ENCODE data around the gene NUP93.
"Not testable (repeated sequence)": the region's sequence is repeated elsewhere in the genome, so short reads cannot be mapped to it uniquely, and the experiment has no call there.

Gene NUP93

DNA sequence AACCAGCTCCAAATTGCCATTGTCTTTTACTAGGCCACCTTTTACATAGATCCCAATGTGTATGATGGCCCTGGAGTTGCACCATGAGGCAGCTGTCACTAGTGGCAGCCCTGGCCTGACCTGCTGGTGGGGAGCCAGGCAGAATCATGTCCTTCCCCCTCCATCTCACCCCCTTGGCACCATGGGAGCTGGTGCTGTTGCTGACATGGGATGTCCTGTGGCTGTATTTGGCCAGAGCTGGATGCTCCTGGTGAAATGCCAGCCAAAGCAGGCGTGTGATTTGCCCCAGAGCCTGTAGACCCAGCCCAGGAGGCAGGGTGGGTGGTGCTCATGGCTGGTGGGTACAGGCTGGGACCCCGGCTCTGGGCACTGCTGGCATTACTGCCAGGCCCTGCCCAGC is 153.7 kb downstream of the NUP93 start:
- TF ChIP-seq JUND (IDR thresholded peaks at IDR 0.05; ENCODE audit: low read depth), result no peak
- in situ Hi-C loops (cut with HindIII; ENCODE audit: low pct_unique_long_range_greater_than_20kb, low sequenced_read_pairs), result no loop called here
- no peak for DNase-seq (ENCODE audit: low read depth in 1 of 2, low spot score in 1 of 2)

DNA sequence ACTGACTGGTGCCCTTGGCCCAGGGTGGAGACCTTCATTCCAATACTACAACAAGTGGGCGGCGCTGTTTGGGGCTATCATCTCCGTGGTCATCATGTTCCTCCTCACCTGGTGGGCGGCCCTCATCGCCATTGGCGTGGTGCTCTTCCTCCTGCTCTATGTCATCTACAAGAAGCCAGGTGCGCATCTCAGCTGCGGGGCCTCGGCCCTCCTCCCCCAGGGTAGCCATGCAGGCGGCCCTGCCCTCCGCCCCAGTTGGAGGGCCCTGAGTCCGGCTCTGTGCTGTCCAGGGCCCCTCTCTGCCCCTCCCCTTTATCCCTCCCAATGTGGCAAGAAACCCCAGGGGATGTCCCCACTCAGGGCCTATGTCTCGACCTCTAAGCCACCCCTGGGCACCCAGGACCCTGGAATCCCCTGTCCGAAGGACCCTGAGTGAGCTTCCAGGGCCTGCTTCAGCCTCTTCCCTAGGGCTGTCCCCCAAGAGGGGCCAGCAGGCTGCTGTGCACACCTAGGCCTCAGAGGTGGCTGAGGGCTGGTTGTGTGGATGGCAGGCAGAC is 154.2 kb downstream of the NUP93 start:
- TF ChIP-seq JUND (IDR thresholded peaks at IDR 0.05; ENCODE audit: low read depth), result no peak
- DNase-seq (ENCODE audit: low read depth in 1 of 2, low spot score in 1 of 2), result no peak
- in situ Hi-C loops (cut with HindIII; ENCODE audit: low pct_unique_long_range_greater_than_20kb, low sequenced_read_pairs), result no loop called here

DNA sequence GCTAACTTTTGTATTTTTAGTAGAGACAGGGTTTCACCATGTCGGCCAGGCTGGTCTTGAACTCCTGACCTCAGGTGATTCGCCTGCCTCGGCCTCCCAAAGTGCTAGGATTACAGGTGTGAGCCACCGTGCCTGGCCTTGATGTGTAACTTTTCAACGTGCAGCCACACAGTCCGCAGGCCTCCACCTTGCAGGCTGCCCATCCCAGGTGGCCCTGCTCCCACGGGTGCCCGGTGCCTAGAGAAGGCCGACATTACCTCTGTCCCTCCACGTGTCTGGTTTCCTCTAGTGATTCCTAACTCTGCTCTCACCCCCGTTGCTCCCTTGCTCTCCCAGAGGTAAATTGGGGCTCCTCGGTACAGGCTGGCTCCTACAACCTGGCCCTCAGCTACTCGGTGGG is 155.0 kb downstream of the NUP93 start:
- in situ Hi-C loops (cut with HindIII; ENCODE audit: low pct_unique_long_range_greater_than_20kb, low sequenced_read_pairs); DNase-seq (ENCODE audit: low read depth in 1 of 2, low spot score in 1 of 2): not testable (repeated sequence)

DNA sequence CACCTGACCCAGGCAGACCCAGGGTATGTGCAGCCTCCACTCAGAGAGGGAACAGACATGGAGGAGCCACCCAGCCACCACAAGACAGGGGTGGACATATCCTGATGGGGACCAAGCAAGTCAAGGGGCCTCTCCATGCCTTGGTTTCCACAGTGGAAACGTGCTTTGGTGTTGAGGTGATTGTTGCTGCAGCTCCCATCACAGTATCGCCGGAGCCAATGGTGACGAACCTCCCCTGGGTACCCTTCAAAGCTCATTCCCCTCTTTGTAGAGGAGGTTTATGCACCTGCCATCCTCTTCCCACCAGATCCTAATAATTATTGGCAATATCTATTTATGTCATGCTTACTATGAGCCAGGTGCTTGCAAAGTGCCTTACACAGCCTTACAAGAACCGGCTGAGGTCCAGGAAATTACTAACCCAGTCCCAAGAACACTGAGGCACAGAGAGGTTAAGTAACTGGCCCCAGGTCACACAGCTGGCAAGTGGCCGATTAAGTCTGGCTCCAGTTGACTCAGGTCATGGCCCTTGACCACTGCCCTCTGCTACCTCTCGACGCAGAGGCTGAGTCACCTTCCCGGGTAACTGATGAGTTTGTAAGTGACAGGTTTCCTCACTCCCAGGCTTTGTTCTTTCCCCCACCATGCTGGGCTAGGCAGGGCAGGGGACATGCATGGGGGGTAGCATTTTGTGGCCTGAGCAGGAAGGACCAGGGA is 155.7 kb downstream of the NUP93 start:
- no peak for DNase-seq (ENCODE audit: low read depth in 1 of 2, low spot score in 1 of 2)
- in situ Hi-C loops (cut with HindIII; ENCODE audit: low pct_unique_long_range_greater_than_20kb, low sequenced_read_pairs), result no loop called here
- TF ChIP-seq JUND (IDR thresholded peaks at IDR 0.05; ENCODE audit: low read depth), result no peak

DNA sequence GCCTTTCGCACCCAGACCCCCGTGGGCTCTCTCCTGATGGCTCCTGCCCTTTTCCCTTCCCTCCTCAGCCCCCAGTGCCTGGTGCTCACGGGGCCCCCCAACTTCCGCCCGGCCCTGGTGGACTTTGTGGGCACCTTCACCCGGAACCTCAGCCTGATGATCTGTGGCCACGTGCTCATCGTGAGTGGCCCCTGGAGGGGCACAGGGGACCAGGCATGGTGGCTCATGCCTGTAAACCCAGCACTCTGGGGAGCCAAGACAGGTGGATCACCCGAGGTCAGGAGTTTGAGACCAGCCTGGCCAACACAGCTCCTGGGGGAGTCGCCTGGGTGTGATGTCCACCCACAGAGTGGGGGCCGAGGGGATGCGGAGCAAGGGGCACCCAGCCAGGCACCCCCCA is 156.4 kb downstream of the NUP93 start:
- no peak for DNase-seq (ENCODE audit: low read depth in 1 of 2, low spot score in 1 of 2)
- in situ Hi-C loops (cut with HindIII; ENCODE audit: low pct_unique_long_range_greater_than_20kb, low sequenced_read_pairs), result no loop called here
- TF ChIP-seq JUND (IDR thresholded peaks at IDR 0.05; ENCODE audit: low read depth), result no peak

DNA sequence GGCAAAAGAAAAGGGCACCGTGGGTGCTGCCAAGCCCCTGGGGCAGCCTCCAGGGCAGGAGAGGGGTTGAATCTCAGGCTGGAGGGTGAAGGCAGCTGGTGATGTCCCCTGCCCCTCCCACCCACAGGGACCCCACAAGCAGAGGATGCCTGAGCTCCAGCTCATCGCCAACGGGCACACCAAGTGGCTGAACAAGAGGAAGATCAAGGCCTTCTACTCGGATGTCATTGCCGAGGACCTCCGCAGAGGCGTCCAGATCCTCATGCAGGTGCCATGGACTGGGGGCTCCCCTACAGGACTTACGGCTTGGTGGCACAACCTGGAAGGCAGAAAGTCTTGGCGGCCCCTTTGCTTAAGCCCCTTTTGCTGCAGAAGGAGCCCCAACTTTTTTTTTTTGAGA is 156.9 kb downstream of the NUP93 start:
- in situ Hi-C loops (cut with HindIII; ENCODE audit: low pct_unique_long_range_greater_than_20kb, low sequenced_read_pairs), result no loop called here
- no peak for TF ChIP-seq JUND (IDR thresholded peaks at IDR 0.05; ENCODE audit: low read depth)
- DNase-seq (ENCODE audit: low read depth in 1 of 2, low spot score in 1 of 2), result no peak

DNA sequence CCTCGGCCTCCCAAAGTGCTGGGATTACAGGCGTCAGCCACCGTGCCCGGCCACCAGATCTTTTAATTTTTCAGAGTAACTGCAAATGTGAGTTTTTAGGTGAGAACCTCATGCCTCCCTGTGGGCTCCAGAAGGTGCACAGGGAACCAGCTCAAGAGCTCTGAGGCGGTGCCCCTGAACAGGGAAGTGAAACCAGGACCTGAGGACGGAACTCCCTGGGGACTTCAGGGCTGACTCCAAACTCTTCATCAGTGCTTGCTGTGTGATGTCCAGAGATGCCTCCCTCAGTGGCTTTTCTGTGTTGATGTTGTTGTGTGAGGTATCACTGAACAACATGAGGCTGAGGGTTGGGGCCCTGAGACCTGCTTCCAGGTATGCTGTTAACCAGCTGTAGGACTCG is 158.9 kb downstream of the NUP93 start:
- in situ Hi-C loops (cut with HindIII; ENCODE audit: low pct_unique_long_range_greater_than_20kb, low sequenced_read_pairs), result no loop called here
- no peak for TF ChIP-seq JUND (IDR thresholded peaks at IDR 0.05; ENCODE audit: low read depth)
- no peak for DNase-seq (ENCODE audit: low read depth in 1 of 2, low spot score in 1 of 2)

DNA sequence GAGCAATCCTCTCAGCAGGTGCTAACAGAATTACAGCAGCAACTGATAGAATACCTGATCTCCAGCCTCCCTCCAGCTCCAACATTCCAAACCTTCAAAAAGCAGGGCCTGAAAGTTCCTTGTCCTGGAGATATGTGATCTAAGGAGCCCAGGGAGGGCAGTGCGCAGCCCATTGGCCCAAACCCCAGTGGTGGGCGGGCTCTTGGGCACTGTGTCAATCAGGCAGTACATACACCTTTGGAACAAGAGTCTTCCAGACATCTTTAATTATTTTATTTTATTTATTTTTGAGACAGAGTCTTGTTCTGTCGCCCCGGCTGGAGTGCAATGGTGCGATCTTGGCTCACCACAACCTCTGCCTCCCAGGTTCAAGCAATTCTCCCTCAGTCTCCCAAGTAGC is 159.3 kb downstream of the NUP93 start:
- in situ Hi-C loops (cut with HindIII; ENCODE audit: low pct_unique_long_range_greater_than_20kb, low sequenced_read_pairs), result no loop called here
- TF ChIP-seq JUND (IDR thresholded peaks at IDR 0.05; ENCODE audit: low read depth), result no peak
- DNase-seq (ENCODE audit: low read depth in 1 of 2, low spot score in 1 of 2), result peak in 1 of 2 experiments; percentile 34

DNA sequence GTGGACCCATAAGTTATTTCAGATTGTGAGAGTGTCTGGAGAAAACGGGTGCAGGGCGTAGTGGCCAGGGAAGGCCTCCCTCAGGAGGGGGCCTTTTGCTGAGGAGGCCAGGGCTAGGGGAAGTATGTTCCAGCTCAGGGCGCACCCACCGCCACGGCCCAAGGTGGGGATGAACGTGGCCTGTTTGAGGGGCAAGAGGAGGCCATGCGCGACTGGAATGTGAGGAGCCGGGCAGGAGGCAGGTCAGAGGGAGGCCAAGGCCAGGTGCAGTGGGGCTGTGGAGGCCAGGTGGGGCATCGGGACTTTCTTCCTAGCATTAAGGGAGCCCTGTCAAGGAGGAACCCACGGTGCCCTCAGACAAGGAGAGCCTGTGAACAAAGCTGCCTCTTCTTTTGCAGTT is 161.8 kb downstream of the NUP93 start:
- TF ChIP-seq JUND (IDR thresholded peaks at IDR 0.05; ENCODE audit: low read depth), result no peak
- no peak for DNase-seq (ENCODE audit: low read depth in 1 of 2, low spot score in 1 of 2)
- in situ Hi-C loops (cut with HindIII; ENCODE audit: low pct_unique_long_range_greater_than_20kb, low sequenced_read_pairs), result no loop called here

DNA sequence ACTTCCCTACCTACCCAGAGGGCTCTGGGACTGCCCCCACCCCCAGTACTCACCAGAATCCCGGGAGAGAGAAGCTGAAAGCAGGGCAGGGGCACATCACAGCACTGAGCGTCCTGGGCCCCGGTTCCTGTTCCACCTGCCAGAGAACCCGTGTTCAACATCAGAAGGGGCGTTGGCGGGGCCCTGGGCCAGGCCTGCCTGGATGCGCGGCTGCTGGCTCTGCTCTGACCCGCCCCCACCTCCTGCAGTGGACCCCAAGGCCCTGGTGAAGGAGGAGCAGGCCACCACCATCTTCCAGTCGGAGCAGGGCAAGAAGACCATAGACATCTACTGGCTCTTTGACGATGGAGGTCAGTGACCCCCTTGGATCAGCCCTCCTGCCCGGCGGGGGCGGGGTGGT is 162.8 kb downstream of the NUP93 start:
- no peak for DNase-seq (ENCODE audit: low read depth in 1 of 2, low spot score in 1 of 2)
- in situ Hi-C loops (cut with HindIII; ENCODE audit: low pct_unique_long_range_greater_than_20kb, low sequenced_read_pairs), result no loop called here
- TF ChIP-seq JUND (IDR thresholded peaks at IDR 0.05; ENCODE audit: low read depth), result no peak

DNA sequence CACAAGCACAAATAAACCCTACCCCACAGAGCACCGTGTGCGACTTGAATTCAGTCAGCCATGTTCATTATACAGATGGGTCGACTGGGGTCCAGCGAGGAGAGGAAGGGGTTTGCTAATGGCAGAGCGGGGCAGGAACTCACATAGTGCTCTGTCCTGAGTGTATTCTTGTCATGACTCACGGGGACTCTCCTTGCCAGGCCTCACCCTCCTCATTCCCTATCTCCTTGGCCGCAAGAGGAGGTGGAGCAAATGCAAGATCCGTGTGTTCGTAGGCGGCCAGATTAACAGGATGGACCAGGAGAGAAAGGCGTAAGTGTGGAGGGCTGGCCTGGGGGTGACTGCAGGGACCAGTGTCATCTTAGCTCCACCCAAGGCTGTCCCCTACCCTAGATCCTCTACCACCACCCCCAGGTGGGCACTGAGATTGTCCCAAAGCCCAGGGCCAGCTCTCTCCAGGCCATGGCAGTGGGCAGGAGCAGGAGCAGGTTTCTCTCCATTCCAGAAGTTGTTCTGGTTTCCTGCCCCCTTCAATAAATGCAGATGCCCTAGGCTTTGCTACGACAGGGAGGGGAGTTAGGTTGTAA is 164.5 kb downstream of the NUP93 start:
- peak in 1 of 2 experiments; percentile 28 for DNase-seq (ENCODE audit: low read depth in 1 of 2, low spot score in 1 of 2)

DNA sequence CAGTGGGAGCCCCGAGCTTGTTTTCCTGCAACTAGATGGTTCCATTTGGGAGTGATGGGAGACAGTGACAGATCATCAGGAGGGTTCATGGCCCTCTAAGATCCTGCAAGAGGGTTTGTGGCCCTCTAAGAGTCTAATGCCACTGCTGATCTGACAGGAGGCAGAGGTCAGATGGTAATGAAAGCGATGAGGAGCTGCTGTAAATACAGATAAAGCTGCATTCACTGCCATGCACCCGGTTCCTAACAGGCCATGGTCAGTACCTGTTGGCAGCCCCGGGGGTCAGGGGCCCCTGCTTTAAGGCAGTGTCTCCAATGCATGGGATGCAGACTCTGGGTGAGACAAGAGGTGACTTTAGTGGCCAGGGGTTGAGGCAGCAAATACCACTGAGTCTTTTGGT is 165.9 kb downstream of the NUP93 start:
- no peak for DNase-seq (ENCODE audit: low read depth in 1 of 2, low spot score in 1 of 2)
- in situ Hi-C loops (cut with HindIII; ENCODE audit: low pct_unique_long_range_greater_than_20kb, low sequenced_read_pairs), result no loop called here
- TF ChIP-seq JUND (IDR thresholded peaks at IDR 0.05; ENCODE audit: low read depth), result no peak

More for the DNA sequence above, 164.5 kb downstream of the NUP93 start:
- in situ Hi-C loops (cut with HindIII; ENCODE audit: low pct_unique_long_range_greater_than_20kb, low sequenced_read_pairs), result no loop called here
- TF ChIP-seq JUND (IDR thresholded peaks at IDR 0.05; ENCODE audit: low read depth), result no peak

DNA sequence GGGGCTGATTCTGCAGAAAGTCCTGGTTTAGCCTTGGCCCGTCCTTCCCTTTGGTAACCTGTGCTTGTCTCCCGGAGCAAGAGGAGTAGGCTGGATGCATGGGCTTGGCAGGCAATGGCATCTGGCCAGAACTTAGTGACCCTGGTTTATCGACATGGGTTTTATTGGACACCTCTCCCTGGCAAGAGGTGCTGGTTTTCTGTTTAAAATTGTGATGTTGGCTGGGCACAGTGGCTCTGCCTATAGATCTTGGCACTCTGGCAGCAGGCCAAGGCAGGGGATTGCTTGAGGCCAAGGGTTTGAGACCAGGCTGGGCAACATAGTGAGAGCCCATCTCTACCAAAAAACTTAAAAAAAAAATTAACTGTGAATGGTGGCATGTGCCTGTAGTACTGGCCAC is 166.3 kb downstream of the NUP93 start:
- no peak for DNase-seq (ENCODE audit: low read depth in 1 of 2, low spot score in 1 of 2)
- in situ Hi-C loops (cut with HindIII; ENCODE audit: low pct_unique_long_range_greater_than_20kb, low sequenced_read_pairs), result no loop called here
- TF ChIP-seq JUND (IDR thresholded peaks at IDR 0.05; ENCODE audit: low read depth), result no peak
